ENCODE measurements around the gene SUCLA2. TPM values are rescaled to one million over a fixed set of nuclear protein-coding genes. Genes with fewer than 3 reads are reported as not detected.

SUCLA2 gene
- total RNA-seq, 1 donor from 2014 or later, result 51.9 TPM

Other genes with a start within 250 kb of the SUCLA2 start
- gene NUDT15, start 36.5 kb upstream of the SUCLA2 start, total RNA-seq (ENCODE audit: low replicate concordance), result 19.4 and 22.6 TPM in 2 replicates
- gene MED4, start 93.8 kb upstream of the SUCLA2 start, total RNA-seq (ENCODE audit: low replicate concordance), result 44.0 and 53.1 TPM in 2 replicates
- gene ITM2B, start 231.9 kb upstream of the SUCLA2 start, total RNA-seq (ENCODE audit: low replicate concordance), result 232 and 302 TPM in 2 replicates